HEK293T (cell line): Measurements from ENCODE around the gene CD109.
"Not testable (repeated sequence)": the region's sequence is repeated elsewhere in the genome, so short reads cannot be mapped to it uniquely, and the experiment has no call there.

ENCODE experiments used
- ARNT ChIP-seq: fragments of 450-650 bp; IDR thresholded peaks from 2 replicates; pipeline ENCODE4 v1.6.1; 2017; ENCODE audit warnings: mild to moderate bottlenecking
- BHLHE40 ChIP-seq: fragments of 450-650 bp; IDR thresholded peaks from 2 replicates; pipeline ENCODE4 v1.6.1; 2016; ENCODE audit warnings: mild to moderate bottlenecking, moderate library complexity, borderline replicate concordance
- FOXM1 ChIP-seq: fragments of 450-650 bp; IDR thresholded peaks from 2 replicates; pipeline ENCODE4 v1.6.1; 2017; ENCODE audit warnings: mild to moderate bottlenecking, borderline replicate concordance
- L3MBTL2 ChIP-seq: fragments of 450-650 bp; conservative IDR thresholded peaks from 2 replicates; pipeline ENCODE4 v1.6.1; 2016; ENCODE audit warnings: mild to moderate bottlenecking
- PKNOX1 ChIP-seq: fragments of 450-650 bp; IDR thresholded peaks from 2 replicates; pipeline ENCODE4 v1.6.1; 2016
- TARDBP ChIP-seq: fragments of 450-650 bp; IDR thresholded peaks from 2 replicates; pipeline ENCODE4 v1.6.1; 2016
- ZNF384 ChIP-seq: fragments of 450-650 bp; IDR thresholded peaks from 2 replicates; pipeline ENCODE4 v1.6.1; 2016

- not testable (repeated sequence) for TF ChIP-seq ZNF384, PKNOX1, TARDBP, BHLHE40, ARNT, FOXM1, L3MBTL2
These were observed 19.1 kb downstream of the CD109 start for GRCh38 chr6:73715111-73715508.
